Measurements from ENCODE around the gene SYT9. TPM values are rescaled to one million over a fixed set of nuclear protein-coding genes. Genes with fewer than 3 reads are reported as not detected.

The SYT9 gene
- total RNA-seq, 1 experiment from 2014 or later = not detected

GRCh38 chr11:7499081-7499480, 247.4 kb downstream of the SYT9 start:
- Mint-ChIP-seq H3K27ac (ENCODE audit: unreplicated experiment) (no peak overlapping the region), H3K4me3 (ENCODE audit: low read depth, unreplicated experiment) (no peak overlapping the region), H3K4me1 (ENCODE audit: low read depth, unreplicated experiment) (no peaks in the 10 kb centered on the region), H3K27me3 (ENCODE audit: unreplicated experiment) (peaks cover 48% of the 10 kb centered on the region), H3K36me3 (ENCODE audit: insufficient read depth, unreplicated experiment) (no peaks in the 10 kb centered on the region), H3K9me3 (ENCODE audit: low read depth, unreplicated experiment) (no peaks in the 10 kb centered on the region)
- CTCF ChIA-PET = no interaction called here
- TF ChIP-seq, protein P1, sequence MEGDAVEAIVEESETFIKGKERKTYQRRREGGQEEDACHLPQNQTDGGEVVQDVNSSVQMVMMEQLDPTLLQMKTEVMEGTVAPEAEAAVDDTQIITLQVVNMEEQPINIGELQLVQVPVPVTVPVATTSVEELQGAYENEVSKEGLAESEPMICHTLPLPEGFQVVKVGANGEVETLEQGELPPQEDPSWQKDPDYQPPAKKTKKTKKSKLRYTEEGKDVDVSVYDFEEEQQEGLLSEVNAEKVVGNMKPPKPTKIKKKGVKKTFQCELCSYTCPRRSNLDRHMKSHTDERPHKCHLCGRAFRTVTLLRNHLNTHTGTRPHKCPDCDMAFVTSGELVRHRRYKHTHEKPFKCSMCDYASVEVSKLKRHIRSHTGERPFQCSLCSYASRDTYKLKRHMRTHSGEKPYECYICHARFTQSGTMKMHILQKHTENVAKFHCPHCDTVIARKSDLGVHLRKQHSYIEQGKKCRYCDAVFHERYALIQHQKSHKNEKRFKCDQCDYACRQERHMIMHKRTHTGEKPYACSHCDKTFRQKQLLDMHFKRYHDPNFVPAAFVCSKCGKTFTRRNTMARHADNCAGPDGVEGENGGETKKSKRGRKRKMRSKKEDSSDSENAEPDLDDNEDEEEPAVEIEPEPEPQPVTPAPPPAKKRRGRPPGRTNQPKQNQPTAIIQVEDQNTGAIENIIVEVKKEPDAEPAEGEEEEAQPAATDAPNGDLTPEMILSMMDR (IDR thresholded peaks at IDR 0.05; ENCODE audit: unreplicated experiment) = no peak
- no peak for DNase-seq
- intact Hi-C loops (cut with micrococcal nuclease; ENCODE audit: unreplicated experiment) = no loop called here
- no TSS peak for BruUV-seq (replicated peaks)

DNA sequence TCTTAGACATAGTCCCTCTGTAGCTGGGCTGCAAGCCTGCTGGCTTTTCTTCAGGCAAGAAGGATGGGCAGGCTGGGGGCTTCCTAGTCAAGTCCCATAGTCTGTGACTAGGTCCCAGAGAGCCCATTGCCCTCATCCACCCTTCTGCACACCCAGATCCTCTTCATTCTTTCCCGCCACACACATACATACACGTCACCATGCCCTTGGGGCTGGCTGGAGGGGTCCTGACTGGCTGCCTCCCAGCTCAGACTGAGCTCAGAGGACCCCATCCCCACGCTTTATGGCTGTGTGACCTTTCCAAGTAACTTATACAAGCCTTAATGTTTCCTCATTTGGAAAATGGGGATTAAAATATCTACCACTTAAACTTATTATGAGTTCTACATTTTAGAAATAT, 248.5 kb downstream of the SYT9 start:
- intact Hi-C loops (cut with micrococcal nuclease; ENCODE audit: unreplicated experiment) = no loop called here
- no peak overlapping the region for H3K4me3 Mint-ChIP-seq (ENCODE audit: low read depth, unreplicated experiment)
- no TSS peak for BruUV-seq (replicated peaks)
- CTCF ChIA-PET = interaction anchor here (0.8 kb wide), 1 partner anchor 207 kb away, joined by 3 read pairs; no protein-coding TSS in a partner anchor
- no peaks in the 10 kb centered on the region for H3K4me1 Mint-ChIP-seq (ENCODE audit: low read depth, unreplicated experiment)
- H3K27ac Mint-ChIP-seq (ENCODE audit: unreplicated experiment) = no peak overlapping the region
- H3K36me3 Mint-ChIP-seq (ENCODE audit: insufficient read depth, unreplicated experiment) = no peaks in the 10 kb centered on the region
- H3K9me3 Mint-ChIP-seq (ENCODE audit: low read depth, unreplicated experiment) = no peaks in the 10 kb centered on the region
- TF ChIP-seq, protein P1 (IDR thresholded peaks at IDR 0.05; ENCODE audit: unreplicated experiment) = no peak
- peaks cover 37% of the 10 kb centered on the region for H3K27me3 Mint-ChIP-seq (ENCODE audit: unreplicated experiment)
- no peak for DNase-seq

GRCh38 chr11:7501251-7501650, 249.5 kb downstream of the SYT9 start:
- intact Hi-C loops (cut with micrococcal nuclease; ENCODE audit: unreplicated experiment) = no loop called here
- TF ChIP-seq, protein P1 (IDR thresholded peaks at IDR 0.05; ENCODE audit: unreplicated experiment) = no peak
- Mint-ChIP-seq H3K27me3 (ENCODE audit: unreplicated experiment) (peaks cover 37% of the 10 kb centered on the region), H3K36me3 (ENCODE audit: insufficient read depth, unreplicated experiment) (no peaks in the 10 kb centered on the region), H3K4me3 (ENCODE audit: low read depth, unreplicated experiment) (no peak overlapping the region), H3K4me1 (ENCODE audit: low read depth, unreplicated experiment) (no peaks in the 10 kb centered on the region), H3K27ac (ENCODE audit: unreplicated experiment) (no peak overlapping the region), H3K9me3 (ENCODE audit: low read depth, unreplicated experiment) (no peaks in the 10 kb centered on the region)
- BruUV-seq (replicated peaks) = no TSS peak
- CTCF ChIA-PET = no interaction called here
- DNase-seq = no peak

GRCh38 chr11:7501894-7502293, 250.2 kb downstream of the SYT9 start:
- CTCF ChIA-PET = interaction anchor here (0.6 kb wide), 1 partner anchor 1083 kb away, joined by 4 read pairs; no protein-coding TSS in a partner anchor
- H3K4me3 Mint-ChIP-seq (ENCODE audit: low read depth, unreplicated experiment) = no peak overlapping the region
- H3K27me3 Mint-ChIP-seq (ENCODE audit: unreplicated experiment) = peaks cover 37% of the 10 kb centered on the region
- no TSS peak for BruUV-seq (replicated peaks)
- TF ChIP-seq, protein P1 (IDR thresholded peaks at IDR 0.05; ENCODE audit: unreplicated experiment) = no peak
- intact Hi-C loops (cut with micrococcal nuclease; ENCODE audit: unreplicated experiment) = no loop called here
- H3K9me3 Mint-ChIP-seq (ENCODE audit: low read depth, unreplicated experiment) = no peaks in the 10 kb centered on the region
- no peak overlapping the region for H3K27ac Mint-ChIP-seq (ENCODE audit: unreplicated experiment)
- DNase-seq = no peak
- no peaks in the 10 kb centered on the region for H3K36me3 Mint-ChIP-seq (ENCODE audit: insufficient read depth, unreplicated experiment)
- no peaks in the 10 kb centered on the region for H3K4me1 Mint-ChIP-seq (ENCODE audit: low read depth, unreplicated experiment)
